ENCODE measurements around the gene SLC18A3.

SLC18A3 gene

GRCh38 chr10:49653273-49653929 is 43.3 kb downstream of the SLC18A3 start:
- no peak for DNase-seq

GRCh38 chr10:49654036-49654693 is 44.1 kb downstream of the SLC18A3 start:
- DNase-seq: no peak

- no peak for DNase-seq
Observed at GRCh38 chr10:49655099-49655498, 45.0 kb downstream of the SLC18A3 start.

GRCh38 chr10:49656845-49657493 is 46.9 kb downstream of the SLC18A3 start:
- DNase-seq: no peak

GRCh38 chr10:49657606-49658005 is 47.5 kb downstream of the SLC18A3 start:
- no peak for DNase-seq

- DNase-seq: no peak
Observed at GRCh38 chr10:49661140-49661856, 51.2 kb downstream of the SLC18A3 start.

Data from activated CD8-positive, alpha-beta memory T cell treated with anti-CD3 and anti-CD28 coated beads, Interleukin-2, amount 50 U/mL, for 48 hours (primary cell).